Mucosa of descending colon (tissue), 3 donors: ENCODE measurements around the gene LIN7B. TPM values are rescaled to one million over a fixed set of nuclear protein-coding genes. Genes with fewer than 3 reads are reported as not detected.

ENCODE experiments used
- ATAC-seq: fragments of 200-7000 bp; cut with Tn5 transposase; one replicate; pipeline ENCODE4 v1.9.1; 2020; ENCODE audit warnings: mild to moderate bottlenecking, moderate library complexity
- DNase-seq, 3 donors: peaks; one replicate each; pipeline ENCODE4 v3.0.0-alpha.2; 2020
- H3K36me3 ChIP-seq: fragments of 200-600 bp; one replicate; pipeline ENCODE4 v1.8.0; 2021; ENCODE audit warnings: low read depth, mild to moderate bottlenecking
- H3K4me1 ChIP-seq: fragments of 200-600 bp; one replicate; pipeline ENCODE4 v1.8.0; 2021; ENCODE audit warnings: low read depth, mild to moderate bottlenecking
- H3K4me3 ChIP-seq: fragments of 200-600 bp; one replicate; pipeline ENCODE4 v1.8.0; 2021; ENCODE audit warnings: mild to moderate bottlenecking
- H3K9me3 ChIP-seq: fragments of 200-600 bp; one replicate; pipeline ENCODE4 v1.8.0; 2021; ENCODE audit warnings: mild to moderate bottlenecking
- CTCF ChIP-seq: fragments of 200-600 bp; IDR thresholded peaks from one replicate; pipeline ENCODE4 v1.8.0; 2022; ENCODE audit warnings: antibody characterized with exemption, mild to moderate bottlenecking
- intact Hi-C, 2 donors: fragments of 100-400 bp; cut with DNase I in 1 of 2; cut with micrococcal nuclease in 1 of 2; formaldehyde crosslinking; loops; one replicate each; pipeline versions ENCODE4 v1.11.0 to v1.11.1; 2022; cut with DNase I, micrococcal nuclease
- total RNA-seq, 3 donors: library from RNA; stranded (reverse); fragmentation: NEBNext Ultra II Directional in 2 of 3; extraction: Animal tissue kit (Norgen Biotek cat#: 25700) in 2 of 3; gene quantifications; one replicate each; pipeline versions ENCODE4 v1.2.1 to v1.2.4, GENCODE V29; 2021 to 2023
- donor health status: DM: no; HTN: no; CAD: no; lungs with moderate emphysema.
- donor health status: DM: no; HTN: no; CAD: no.
- donor health status: DM: no; HTN: yes; CAD: no.

LIN7B gene
- total RNA-seq, 3 donors from 2014 or later, result 7.2 to 20.4 (median 11.7) TPM

DNA sequence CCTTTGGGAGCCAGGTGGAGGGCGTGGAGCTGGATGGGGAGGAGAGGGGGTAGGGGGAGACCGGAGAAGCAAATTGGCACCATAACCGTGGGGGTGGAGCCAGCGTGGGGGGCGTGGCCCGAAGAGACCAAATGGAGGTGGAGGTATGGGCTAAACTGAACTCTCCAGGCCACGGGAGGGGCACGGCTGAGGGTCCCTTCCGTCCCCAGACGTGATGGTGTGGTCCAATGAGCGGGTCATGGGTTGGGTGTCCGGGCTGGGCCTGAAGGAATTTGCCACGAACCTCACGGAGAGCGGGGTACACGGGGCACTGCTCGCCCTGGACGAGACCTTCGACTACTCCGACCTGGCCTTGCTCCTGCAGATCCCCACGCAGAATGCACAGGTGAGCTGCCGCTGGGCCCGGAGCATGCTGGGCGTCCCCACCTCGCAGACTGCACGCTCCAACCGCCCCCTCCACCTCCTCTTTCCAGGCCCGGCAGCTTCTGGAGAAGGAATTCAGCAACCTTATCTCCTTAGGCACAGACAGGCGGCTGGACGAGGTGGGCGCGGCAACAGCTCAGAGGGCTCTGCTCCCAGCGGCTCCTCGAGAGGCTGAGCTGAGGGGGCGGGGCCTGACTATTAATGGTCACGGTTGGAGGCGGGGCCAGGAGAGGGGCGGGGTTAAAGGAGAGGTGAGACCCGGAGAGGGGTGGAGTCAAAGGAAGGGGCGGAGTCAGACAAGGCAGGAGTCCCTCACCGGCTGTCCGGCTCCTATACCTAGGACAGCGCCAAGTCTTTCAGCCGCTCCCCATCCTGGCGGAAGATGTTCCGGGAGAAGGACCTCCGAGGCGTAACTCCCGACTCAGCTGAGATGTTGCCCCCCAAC lies 34.8 kb downstream of the LIN7B start:
- H3K4me1 ChIP-seq, result peaks cover 27% of the 10 kb centered on the region
- H3K4me3 ChIP-seq, result peak overlapping the region; percentile 38
- peak; percentile 97 to 100 (median 100) for DNase-seq
- H3K36me3 ChIP-seq, result no peaks in the 10 kb centered on the region
- ATAC-seq, result peak; percentile 74
- TF ChIP-seq CTCF, result no peak
- intact Hi-C loops, result loop anchor here (10.0 kb wide), 1 partner anchor 54 kb away; no protein-coding TSS in a partner anchor
- no peaks in the 10 kb centered on the region for H3K9me3 ChIP-seq

DNA sequence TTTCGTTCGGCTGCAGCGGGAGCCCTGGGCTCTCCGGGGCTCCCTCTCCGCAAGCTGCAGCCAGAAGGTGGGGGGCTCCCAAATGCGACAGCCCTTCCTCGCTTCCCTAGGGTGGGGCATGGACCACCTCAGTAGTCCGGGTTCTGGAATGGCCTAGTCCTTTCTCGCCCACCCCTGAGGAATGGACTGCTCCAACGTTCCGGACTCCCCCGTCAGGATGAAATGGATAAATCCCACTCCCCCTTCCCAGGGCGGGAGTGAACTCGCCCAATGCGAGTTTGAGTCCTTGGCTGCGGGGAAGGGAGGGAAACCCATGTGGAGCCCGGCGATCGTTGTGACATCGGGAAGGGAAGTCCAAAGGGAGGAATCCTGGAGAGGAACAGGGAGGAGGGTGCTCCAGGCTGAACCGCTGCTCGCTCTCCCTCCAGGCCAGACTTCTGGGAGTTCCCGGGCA lies 35.5 kb downstream of the LIN7B start:
- Histone ChIP-seq H3K4me1 (peaks cover 27% of the 10 kb centered on the region), H3K9me3 (no peaks in the 10 kb centered on the region), H3K36me3 (no peaks in the 10 kb centered on the region), H3K4me3 (peak overlapping the region; percentile 38)
- intact Hi-C loops, result loop anchor here (10.0 kb wide), 1 partner anchor 55 kb away; no protein-coding TSS in a partner anchor
- peak; percentile 26 for ATAC-seq
- TF ChIP-seq CTCF, result no peak
- DNase-seq, result peak; percentile 70 to 76 (median 76)

DNA sequence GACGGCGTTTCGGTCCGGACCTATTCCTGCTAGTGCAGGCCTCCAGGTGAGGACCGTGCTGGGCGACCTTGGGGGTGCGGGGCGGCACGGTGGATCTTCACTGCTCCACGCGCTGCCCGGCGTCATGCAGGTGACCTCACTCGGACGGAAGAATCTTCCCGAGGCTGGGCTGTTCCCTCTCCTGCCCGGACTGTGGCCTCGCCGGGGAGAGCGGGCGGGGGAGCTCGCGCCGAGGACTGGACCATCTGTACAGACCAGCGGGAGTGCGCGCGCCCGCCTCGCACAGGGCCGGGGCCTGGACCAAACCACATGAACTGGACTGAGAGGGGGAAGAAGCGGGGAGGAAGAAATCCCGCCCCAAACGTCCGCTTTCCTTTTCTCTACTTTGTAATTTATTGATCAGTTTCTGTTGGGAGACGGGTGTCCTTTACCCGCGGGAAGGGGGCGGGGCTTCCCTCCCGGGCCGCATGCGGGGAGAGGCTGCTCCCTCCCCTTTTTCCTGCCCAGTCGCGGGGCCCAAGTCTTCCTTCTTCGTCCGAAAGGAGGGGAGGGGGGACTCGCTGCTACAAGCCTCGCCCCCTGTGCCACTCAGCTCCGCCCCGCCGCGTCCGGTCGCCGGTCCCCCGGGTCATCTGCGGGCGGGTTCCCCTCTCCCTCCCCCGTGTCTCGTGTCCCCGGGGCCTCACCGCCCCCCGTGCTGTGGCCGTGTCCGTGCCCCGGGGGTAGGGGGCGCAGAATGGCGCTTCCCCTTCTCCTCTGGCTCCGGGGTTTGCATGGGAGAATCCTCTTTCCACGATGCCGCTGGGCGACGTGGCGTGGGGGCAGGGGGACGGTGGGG lies 36.2 kb downstream of the LIN7B start:
- TF ChIP-seq CTCF, result no peak
- peaks cover 27% of the 10 kb centered on the region for H3K4me1 ChIP-seq
- peak; percentile 70 for ATAC-seq
- no peaks in the 10 kb centered on the region for H3K9me3 ChIP-seq
- H3K4me3 ChIP-seq, result peak overlapping the region; percentile 38
- H3K36me3 ChIP-seq, result no peaks in the 10 kb centered on the region
- peak; percentile 92 to 94 (median 93) for DNase-seq
- intact Hi-C loops, result no loop called here

- Histone ChIP-seq H3K4me3 (no peak overlapping the region), H3K4me1 (peaks cover 22% of the 10 kb centered on the region), H3K9me3 (no peaks in the 10 kb centered on the region), H3K36me3 (no peaks in the 10 kb centered on the region)
- ATAC-seq, result no peak
- DNase-seq, result no peak
- intact Hi-C loops, result no loop called here
- no peak for TF ChIP-seq CTCF
These were observed 36.7 kb downstream of the LIN7B start for GRCh38 chr19:49150944-49151243.

- ATAC-seq, result peak; percentile 77
- DNase-seq, result peak; percentile 96 to 99 (median 98)
- H3K9me3 ChIP-seq, result no peaks in the 10 kb centered on the region
These were observed 37.3 kb downstream of the LIN7B start for GRCh38 chr19:49151267-49152118.

More at GRCh38 chr19:49151267-49152118, 37.3 kb downstream of the LIN7B start:
- Histone ChIP-seq H3K4me3 (no peak overlapping the region), H3K4me1 (peaks cover 16% of the 10 kb centered on the region), H3K36me3 (no peaks in the 10 kb centered on the region)
- TF ChIP-seq CTCF, result no peak
- intact Hi-C loops, result no loop called here
